HG02759 (cell line): Measurements from ENCODE around the gene TTC21B.
A peak's percentile ranks its signal among the peaks of the same experiment; 100 is the strongest.

ENCODE experiments used
- ATAC-seq: cut with Tn5 transposase; IDR thresholded peaks from one replicate; pipeline ENCODE4 v1.9.1; 2021; ENCODE audit warnings: mild to moderate bottlenecking, moderate library complexity; ENCODE audit not compliant: unreplicated experiment

TTC21B gene

GRCh38 chr2:165927353-165927752 lies 26.2 kb downstream of the TTC21B start:
- no peak for ATAC-seq

- ATAC-seq, result no peak
Observed at GRCh38 chr2:165924946-165925345, 28.6 kb downstream of the TTC21B start.

GRCh38 chr2:165920748-165921147 lies 32.8 kb downstream of the TTC21B start:
- ATAC-seq, result no peak

- no peak for ATAC-seq
Observed at GRCh38 chr2:165913636-165914035, 39.9 kb downstream of the TTC21B start.

GRCh38 chr2:165911981-165912380 lies 41.6 kb downstream of the TTC21B start:
- ATAC-seq, result no peak

- no peak for ATAC-seq
Observed at GRCh38 chr2:165911231-165911630, 42.3 kb downstream of the TTC21B start.

GRCh38 chr2:165909466-165909865 lies 44.1 kb downstream of the TTC21B start:
- no peak for ATAC-seq

- no peak for ATAC-seq
Observed at GRCh38 chr2:165905854-165906253, 47.7 kb downstream of the TTC21B start.

GRCh38 chr2:165905269-165905668 lies 48.3 kb downstream of the TTC21B start:
- no peak for ATAC-seq

- no peak for ATAC-seq
Observed at GRCh38 chr2:165904432-165904831, 49.1 kb downstream of the TTC21B start.

- ATAC-seq, result peak; percentile 20
Observed at GRCh38 chr2:165903406-165903805, 50.2 kb downstream of the TTC21B start.

- ATAC-seq, result peak; percentile 56
Observed at GRCh38 chr2:165902934-165903333, 50.6 kb downstream of the TTC21B start.

- ATAC-seq, result no peak
Observed at GRCh38 chr2:165901620-165902298, 51.8 kb downstream of the TTC21B start.

GRCh38 chr2:165899311-165899710 lies 54.3 kb downstream of the TTC21B start:
- ATAC-seq, result no peak

- no peak for ATAC-seq
Observed at GRCh38 chr2:165898381-165898780, 55.2 kb downstream of the TTC21B start.

- peak; percentile 69 for ATAC-seq
Observed at GRCh38 chr2:165897726-165898125, 55.9 kb downstream of the TTC21B start.

- no peak for ATAC-seq
Observed at GRCh38 chr2:165897074-165897473, 56.5 kb downstream of the TTC21B start.

- peak; percentile 87 for ATAC-seq
Observed at GRCh38 chr2:165895974-165896373, 57.6 kb downstream of the TTC21B start.

GRCh38 chr2:165893556-165893955 lies 60.0 kb downstream of the TTC21B start:
- ATAC-seq, result no peak

GRCh38 chr2:165892526-165892925 lies 61.0 kb downstream of the TTC21B start:
- no peak for ATAC-seq

GRCh38 chr2:165891943-165892342 lies 61.6 kb downstream of the TTC21B start:
- ATAC-seq, result no peak

GRCh38 chr2:165891345-165891744 lies 62.2 kb downstream of the TTC21B start:
- no peak for ATAC-seq

- ATAC-seq, result no peak
Observed at GRCh38 chr2:165889798-165890197, 63.8 kb downstream of the TTC21B start.
